PFSK-1 (cell line): Measurements from ENCODE around the gene NATD1.

Source experiments
- FOXP2 ChIP-seq: optimal IDR thresholded peaks from 2 replicates; pipeline ENCODE3; 2011; ENCODE audit warnings: borderline replicate concordance, control low read depth, inconsistent platforms; ENCODE audit not compliant: insufficient read depth; ENCODE audit errors: extremely low read length, extremely low read depth
- POLR2AphosphoS5 ChIP-seq: IDR thresholded peaks from 2 replicates; pipeline ENCODE4 v1.6.1; 2012; ENCODE audit warnings: low read depth, mild to moderate bottlenecking, control low read depth, low read length, moderate library complexity
- SIN3A ChIP-seq: IDR thresholded peaks from 2 replicates; pipeline ENCODE4 v1.6.1; 2012; ENCODE audit warnings: mild to moderate bottlenecking, low read length, moderate library complexity, borderline replicate concordance; ENCODE audit not compliant: insufficient read depth
- TAF1 ChIP-seq: IDR thresholded peaks from 2 replicates; pipeline ENCODE4 v1.6.1; 2012; ENCODE audit warnings: low read length, control low read depth, borderline replicate concordance; ENCODE audit not compliant: insufficient read depth
- TF ChIP-seq, protein P1 (sequence below), 2 experiments: IDR thresholded peaks; 2 replicates each; pipeline versions ENCODE4 v1.6.1 to v1.8.0; 2011 to 2012; ENCODE audit warnings: low read depth in 2 of 2, low read length in 2 of 2, control low read depth in 1 of 2, inconsistent platforms in 1 of 2, mild to moderate bottlenecking in 1 of 2, moderate library complexity in 1 of 2; ENCODE audit not compliant: insufficient read depth in 1 of 2

Gene NATD1

DNA sequence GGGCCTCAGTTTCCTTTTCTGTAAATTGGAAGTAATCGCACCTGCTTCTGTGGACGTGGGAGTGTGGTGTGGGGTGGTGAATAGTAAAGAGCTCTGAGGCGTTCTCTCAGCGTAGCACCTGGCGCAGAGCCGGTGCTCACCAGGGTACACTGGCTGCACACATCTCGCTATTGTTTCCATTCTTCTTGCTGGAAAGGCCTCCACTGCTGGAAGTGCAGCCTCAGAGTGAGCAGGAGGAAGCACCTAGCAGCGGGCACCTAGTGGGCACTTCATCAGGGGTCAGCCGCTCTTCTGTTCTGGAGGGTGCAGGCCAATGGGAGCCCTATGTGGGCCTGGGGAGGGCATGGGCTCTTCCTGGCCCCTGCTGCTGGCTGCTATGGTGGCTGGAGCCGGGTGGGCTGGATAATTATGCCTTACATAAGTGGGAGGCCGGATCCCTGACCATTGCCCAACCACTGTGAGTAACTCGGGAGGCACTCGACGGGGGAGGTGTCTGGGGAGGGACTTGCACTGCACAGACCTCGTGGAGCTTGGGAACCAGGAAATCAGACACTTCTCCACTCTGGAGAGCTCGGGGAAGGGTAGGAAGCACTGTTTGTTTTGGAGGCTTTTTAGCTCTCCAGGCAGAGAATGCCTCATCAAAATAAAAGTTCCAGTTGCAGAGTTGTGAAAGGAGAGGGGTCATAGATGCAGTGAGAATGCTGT is 33.0 kb upstream of the NATD1 start:
- TF ChIP-seq, protein P1, sequence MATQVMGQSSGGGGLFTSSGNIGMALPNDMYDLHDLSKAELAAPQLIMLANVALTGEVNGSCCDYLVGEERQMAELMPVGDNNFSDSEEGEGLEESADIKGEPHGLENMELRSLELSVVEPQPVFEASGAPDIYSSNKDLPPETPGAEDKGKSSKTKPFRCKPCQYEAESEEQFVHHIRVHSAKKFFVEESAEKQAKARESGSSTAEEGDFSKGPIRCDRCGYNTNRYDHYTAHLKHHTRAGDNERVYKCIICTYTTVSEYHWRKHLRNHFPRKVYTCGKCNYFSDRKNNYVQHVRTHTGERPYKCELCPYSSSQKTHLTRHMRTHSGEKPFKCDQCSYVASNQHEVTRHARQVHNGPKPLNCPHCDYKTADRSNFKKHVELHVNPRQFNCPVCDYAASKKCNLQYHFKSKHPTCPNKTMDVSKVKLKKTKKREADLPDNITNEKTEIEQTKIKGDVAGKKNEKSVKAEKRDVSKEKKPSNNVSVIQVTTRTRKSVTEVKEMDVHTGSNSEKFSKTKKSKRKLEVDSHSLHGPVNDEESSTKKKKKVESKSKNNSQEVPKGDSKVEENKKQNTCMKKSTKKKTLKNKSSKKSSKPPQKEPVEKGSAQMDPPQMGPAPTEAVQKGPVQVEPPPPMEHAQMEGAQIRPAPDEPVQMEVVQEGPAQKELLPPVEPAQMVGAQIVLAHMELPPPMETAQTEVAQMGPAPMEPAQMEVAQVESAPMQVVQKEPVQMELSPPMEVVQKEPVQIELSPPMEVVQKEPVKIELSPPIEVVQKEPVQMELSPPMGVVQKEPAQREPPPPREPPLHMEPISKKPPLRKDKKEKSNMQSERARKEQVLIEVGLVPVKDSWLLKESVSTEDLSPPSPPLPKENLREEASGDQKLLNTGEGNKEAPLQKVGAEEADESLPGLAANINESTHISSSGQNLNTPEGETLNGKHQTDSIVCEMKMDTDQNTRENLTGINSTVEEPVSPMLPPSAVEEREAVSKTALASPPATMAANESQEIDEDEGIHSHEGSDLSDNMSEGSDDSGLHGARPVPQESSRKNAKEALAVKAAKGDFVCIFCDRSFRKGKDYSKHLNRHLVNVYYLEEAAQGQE (IDR thresholded peaks at IDR 0.05; ENCODE audit: insufficient read depth in 1 of 2, low read depth in 2 of 2, low read length in 2 of 2), result no peak; a peak in 1 of 4 replicates
- no peak for TF ChIP-seq FOXP2
- peak; percentile 97 for TF ChIP-seq SIN3A
- TF ChIP-seq POLR2AphosphoS5, result 0 out of 2 replicates have a peak, but pooled peaks have one; percentile 39
- TF ChIP-seq TAF1, result peak; percentile 11; the same call in 1 of the 2 replicates

DNA sequence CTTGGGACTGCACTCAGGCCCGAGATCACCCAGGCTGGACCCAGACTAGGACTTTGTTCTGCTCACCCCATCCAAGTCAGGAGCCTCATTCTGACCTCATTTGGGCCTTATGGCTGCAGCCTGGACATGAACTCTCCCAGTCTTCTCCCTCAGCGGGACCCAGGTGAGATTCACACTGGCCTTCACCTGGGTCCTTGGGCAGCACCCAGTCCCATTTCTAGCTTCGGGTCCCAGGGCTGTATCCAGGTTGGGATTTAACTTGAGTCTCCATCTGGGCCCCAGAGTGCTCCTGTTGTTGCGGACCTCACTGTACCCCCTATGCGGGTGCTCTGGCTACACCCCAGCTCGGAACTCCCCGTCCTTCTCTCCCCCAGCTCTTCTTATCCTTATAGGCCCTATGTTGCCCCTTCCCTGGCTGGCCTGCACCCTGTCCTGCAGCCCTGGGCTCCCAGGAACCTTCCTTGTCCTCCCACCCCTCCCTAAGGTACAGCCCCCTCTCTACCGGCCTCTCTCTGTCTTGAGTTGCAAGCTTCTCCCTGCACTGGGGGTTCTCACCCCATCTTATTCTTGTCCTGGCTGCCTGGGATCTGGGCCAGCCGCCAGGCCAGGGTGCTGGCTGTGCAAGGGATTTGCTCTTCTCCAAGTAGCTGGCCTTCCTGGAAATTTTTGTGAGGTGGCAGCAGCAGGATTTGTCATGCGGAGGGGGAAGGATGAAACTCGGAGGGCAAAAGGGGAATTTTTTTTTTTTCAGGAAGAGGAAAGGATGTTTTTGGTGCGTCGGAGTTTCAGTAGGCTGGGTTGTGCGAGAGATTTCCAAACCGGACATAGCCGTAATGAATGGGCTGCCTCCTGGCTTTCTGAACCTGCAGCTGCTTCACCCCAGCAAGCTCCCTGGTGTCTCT is 32.2 kb upstream of the NATD1 start:
- 0 out of 2 replicates have a peak, but pooled peaks have one; percentile 46 for TF ChIP-seq TAF1
- TF ChIP-seq POLR2AphosphoS5, result no peak
- peak; percentile 89; the same call in 1 of the 2 replicates for TF ChIP-seq SIN3A

DNA sequence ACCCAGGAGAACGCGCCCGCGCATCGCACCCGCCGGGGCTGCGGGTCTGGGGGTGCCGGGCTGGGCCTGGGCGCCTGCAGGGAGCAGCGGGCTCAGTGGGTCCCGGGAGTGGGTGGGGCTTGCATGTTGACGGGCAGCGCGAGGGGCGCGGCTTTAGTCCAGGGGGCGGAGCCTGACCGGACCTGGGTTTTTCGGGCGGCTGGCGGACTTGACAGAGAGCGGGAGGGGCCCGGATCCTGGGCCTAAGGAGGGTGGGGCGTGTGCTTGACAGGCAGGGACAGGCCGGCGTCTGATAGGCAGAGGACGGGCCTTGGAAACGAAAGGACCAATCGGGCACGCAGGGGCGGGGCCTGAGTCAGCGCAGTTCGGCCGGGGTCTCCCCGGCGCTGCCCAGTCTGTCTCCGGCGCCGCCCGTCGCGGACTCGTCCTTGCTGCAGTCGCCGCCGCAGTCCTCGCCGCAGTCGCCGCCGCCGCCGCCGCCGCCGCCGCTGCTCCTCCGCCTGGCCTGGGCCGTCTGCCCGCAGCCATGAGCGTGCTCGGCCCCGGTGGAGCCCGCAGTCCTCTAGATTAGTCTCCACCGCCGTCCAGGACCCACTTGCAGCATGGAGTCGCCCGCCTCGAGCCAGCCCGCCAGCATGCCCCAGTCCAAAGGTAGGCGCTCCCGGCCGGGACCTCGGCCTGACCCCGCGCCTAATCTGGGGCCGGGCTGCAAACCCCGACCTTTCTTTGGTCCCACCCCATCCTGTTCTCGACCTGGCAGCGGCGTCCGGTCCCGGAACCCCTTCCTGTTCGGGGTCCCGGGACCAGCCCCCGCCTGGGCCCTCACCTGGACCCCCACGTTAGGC is 31.3 kb upstream of the NATD1 start, which contains the start of gene MAP2K3:
MAP2K3 (plus strand) TSS at position 393 of the 845 bp plus-strand sequence; CDS start at position 603, 210 bp downstream.
- no peak for TF ChIP-seq SIN3A
- peak; percentile 90 for TF ChIP-seq POLR2AphosphoS5
- peak; percentile 98 for TF ChIP-seq TAF1
- no peak for TF ChIP-seq FOXP2
- TF ChIP-seq, protein P1 (IDR thresholded peaks at IDR 0.05; ENCODE audit: insufficient read depth in 1 of 2, low read depth in 2 of 2, low read length in 2 of 2), result 0 out of 4 replicates have a peak, but pooled peaks of 1 of the 2 experiments have one; percentile 31

DNA sequence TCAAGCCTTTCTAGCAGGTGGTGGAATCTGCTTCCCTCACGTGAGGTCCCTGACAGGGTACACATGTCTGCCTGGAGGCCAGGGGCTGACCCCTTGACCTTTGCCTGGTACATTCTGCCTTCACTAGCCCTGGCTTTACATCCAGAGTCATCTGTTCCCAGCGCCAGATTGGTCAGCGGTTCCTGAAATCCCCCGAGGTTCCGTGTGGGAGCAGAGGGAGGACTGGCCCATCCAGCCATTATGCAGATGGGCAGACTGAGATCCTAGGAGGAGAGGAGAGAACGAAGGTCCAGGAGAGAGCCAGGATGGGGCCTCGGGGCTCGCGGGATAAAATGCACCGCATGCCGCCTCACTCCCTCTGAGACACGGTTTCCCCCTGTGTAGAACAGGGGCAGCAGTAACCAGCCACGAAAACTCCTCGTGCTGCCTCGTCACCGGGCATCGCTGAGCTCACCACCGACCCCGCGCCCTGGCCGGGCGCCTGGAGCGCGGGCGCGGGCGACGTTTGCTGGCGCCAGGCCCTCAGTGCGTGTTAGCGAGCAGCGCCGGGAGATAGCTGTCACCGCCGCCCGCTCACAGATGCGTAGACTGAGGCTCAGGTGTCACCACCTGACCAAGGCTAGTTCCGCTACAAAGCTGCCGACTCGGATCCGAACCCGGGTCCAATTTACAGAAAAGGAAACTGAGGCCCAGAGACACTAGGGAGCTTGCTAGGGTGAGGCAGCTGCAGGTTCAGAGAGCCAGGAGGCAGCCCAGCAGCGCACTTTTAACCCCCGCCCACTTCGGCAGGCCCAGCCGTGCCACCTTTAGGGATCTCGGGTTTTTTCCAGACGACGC is 30.5 kb upstream of the NATD1 start:
- TF ChIP-seq, protein P1 (IDR thresholded peaks at IDR 0.05; ENCODE audit: insufficient read depth in 1 of 2, low read depth in 2 of 2, low read length in 2 of 2), result no peak
- no peak for TF ChIP-seq FOXP2
- TF ChIP-seq POLR2AphosphoS5, result no peak
- no peak for TF ChIP-seq TAF1
- no peak for TF ChIP-seq SIN3A
